GM19455 (cell line): ENCODE data around the gene EHBP1L1.
"Not testable (repeated sequence)": the region's sequence is repeated elsewhere in the genome, so short reads cannot be mapped to it uniquely, and the experiment has no call there.

Experiments used
- ATAC-seq: cut with Tn5 transposase; IDR thresholded peaks from one replicate; pipeline ENCODE4 v1.9.1; 2021; ENCODE audit not compliant: unreplicated experiment

The EHBP1L1 gene

DNA sequence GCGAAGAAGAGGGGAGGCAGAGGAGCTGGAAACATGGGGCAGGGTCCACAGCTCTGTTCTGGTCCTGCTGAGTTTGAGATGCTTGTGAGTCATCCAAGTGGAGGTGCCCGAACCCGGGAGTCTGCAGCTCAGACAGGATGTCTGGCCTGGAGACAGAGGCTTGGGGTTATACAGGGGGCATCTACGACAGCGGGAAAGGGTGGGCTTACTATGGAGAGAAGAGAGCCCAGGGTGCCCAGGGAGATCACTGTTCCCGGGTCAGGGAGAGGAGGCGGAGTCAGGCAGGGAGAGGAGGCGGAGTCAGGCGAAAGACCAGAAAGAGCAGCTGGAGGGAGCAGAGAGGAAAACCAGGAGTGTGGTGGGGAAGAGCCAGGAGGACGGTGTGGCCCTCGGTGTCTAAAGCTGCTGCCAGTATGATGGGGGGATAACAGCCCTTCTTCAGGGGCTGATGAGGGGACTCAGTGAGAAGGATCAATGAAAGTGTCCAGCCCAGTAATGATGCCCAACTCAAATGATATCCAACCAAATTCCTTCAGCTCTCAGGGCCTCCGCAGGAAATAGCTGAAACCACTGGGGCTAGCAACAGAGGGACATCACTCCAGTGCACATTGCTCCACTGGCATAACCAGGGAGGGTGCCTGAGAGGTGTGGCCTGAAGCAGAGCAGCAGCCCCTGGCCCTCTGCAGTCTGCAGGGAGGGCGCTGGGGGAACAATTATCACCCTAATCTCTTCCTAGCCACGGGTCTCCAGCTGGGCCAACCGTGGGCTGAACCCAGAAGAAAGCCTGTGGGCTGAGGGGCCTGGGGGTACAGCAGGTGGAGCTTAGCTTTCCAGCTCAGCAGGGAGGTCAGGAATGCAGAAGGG, 15.1 kb upstream of the EHBP1L1 start:
- ATAC-seq, result no peak

DNA sequence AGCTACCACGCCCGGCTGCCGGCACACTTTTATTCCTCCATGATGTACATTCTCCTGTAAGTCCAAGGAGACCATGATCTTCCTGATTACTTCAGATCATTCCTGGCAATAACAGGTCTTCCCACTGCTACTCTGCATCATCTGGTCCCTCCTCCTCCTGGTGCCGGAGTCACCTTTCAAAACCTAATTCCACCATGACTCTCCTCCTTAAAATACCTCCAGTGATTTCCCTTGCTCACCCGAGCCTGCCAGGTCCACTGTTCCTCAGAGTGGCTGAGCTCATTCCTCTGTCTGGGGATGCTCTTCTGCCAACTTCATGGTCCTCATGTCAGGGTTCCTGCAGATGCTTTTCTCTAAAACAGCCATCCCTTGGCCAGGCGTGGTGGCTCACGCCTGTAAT, 13.8 kb upstream of the EHBP1L1 start:
- ATAC-seq, result no peak

DNA sequence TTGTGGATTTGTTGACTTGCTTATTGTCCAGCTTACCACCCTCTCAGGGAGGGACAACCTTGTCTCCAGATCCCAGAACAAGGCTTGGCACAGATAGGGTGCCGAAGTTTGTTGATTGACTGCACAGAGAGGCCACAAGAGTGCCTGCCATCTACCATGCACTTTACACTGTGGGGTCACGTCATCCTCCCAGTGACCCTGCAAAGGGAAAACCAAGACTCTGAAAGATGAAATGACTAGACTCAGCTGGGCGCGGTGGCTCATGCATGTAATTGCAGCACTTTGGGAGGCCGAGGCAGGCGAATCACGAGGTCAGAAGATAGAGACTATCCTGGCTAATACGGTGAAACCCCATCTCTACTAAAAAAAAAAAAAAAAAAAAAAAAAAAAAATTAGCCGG, 13.1 kb upstream of the EHBP1L1 start:
- ATAC-seq, result no peak

DNA sequence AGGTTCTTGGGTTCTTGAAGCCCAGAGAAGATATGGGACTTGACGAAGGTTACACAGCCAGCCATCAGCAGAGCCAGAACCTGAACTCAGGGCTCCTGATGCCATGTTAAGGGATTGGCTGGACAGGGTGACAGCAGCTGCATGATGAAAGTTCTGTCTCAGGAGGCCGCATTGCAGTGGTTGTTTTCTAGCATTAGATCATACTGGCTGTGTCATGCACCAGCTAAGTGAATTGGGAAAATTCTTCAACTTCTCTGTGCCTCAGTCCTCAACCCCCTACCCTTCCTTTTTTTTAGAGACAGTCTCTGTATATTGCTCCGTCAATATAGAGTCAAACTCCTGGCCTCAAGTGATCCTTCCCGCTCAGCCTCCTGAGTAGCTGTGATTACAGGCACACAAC, 12.3 kb upstream of the EHBP1L1 start:
- ATAC-seq, result no peak

DNA sequence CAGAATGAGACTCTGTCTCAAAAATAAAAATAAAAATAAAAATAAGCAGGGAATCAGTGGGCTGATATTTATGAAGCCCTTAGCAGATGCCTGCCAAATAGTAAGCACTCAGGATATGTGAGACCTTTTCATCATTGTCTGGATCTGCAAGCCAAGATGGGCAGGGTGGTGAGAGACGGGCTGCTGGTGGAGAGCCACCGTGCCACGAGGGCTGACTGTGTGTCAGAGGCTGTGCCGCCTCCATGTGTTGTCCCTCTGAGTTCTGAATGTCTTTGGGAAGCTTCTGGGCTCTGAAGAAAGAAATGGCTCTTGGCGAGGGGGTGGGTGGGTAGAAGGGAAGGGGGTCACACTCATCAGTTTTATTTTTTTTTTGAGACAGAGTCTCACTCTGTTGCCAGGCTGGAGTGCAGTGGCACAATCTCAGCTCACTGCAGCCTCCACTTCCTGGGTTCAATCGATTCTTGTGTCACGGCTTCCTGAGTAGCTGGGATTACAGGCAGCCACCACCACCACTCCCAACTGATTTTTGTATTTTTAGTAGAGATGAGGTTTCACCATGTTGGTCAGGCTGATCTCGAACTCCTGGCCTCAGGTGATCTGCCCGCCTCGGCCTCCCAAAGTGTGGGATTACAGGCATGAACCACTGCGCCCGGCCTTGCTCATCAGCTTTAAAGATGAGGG, 10.8 kb upstream of the EHBP1L1 start:
- not testable (repeated sequence) for ATAC-seq

DNA sequence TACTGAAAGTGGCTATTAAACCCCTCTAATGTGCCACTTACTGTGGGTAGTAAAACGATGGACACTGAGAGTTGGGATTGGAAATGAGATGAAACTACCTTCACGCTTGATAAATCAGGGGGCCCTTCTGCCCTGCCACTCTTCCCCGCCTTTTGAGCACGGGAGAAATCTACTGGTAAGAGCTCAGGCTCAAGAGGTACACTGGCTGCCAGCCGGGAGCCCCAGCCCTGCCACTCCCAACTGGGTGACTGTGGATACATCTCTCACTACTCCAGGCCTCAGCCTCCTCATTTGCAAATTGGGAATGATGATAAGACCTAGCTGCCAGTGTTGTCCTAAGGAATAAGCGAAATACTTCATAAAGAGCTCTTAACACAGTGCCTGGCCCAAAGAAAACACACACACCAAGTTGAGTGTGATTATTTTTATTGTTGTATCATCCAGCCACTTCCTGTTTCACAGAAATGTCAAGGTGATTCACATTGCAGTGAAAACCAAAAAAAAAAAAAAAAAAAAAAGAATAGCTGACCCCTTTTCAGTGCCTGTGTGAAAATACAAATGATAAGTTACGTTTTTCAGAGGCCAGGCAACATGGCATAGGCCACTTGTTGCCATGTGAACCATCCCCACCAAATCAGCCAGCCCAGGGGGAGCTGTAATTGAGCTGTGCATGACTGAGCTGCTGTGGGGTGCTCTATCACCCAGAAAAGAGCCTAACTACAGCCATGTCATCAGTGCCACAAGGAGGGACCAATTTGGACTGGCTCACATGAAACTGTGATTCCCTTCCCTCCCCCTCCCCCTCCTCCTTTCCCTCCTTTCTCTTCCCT, 10.0 kb upstream of the EHBP1L1 start:
- ATAC-seq, result no peak

DNA sequence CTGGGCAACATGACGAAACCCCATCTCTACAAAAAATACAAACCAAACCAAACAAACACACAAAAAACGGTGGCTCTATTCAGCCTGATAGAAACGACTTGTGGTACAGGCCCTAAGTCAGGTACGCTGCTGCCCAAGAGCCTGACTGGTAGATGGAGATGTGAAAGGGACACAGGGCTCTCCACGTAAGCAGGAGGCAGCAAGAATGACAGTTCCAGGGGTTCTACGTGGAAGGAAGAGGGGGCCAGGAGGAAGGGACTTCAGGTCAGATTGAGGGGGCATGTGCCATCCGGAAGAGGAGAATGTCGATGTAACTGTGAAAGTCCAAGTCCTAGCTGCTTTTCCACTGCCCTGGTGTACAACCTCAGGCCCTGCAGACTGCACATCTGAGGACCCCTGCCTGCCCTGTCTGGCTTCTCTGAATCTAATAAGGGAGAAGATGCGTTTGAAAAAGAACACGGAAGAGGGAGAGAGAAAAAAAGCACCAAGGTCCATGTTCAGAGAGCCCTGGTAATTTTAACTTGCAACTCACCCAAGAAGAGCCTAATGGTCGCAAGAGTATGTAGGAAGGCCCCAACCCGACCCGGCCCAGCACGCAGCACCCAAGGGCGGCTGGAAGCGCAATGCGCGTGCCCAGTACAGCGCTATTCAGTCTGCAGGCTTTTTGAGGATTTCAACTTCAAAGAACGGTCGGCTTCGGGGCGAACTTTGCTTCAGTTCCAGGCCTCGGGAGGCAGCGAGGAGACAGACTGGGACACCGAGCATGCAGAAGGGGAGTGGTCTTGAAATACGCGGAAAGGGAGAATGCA, 6.5 kb upstream of the EHBP1L1 start:
- no peak for ATAC-seq

DNA sequence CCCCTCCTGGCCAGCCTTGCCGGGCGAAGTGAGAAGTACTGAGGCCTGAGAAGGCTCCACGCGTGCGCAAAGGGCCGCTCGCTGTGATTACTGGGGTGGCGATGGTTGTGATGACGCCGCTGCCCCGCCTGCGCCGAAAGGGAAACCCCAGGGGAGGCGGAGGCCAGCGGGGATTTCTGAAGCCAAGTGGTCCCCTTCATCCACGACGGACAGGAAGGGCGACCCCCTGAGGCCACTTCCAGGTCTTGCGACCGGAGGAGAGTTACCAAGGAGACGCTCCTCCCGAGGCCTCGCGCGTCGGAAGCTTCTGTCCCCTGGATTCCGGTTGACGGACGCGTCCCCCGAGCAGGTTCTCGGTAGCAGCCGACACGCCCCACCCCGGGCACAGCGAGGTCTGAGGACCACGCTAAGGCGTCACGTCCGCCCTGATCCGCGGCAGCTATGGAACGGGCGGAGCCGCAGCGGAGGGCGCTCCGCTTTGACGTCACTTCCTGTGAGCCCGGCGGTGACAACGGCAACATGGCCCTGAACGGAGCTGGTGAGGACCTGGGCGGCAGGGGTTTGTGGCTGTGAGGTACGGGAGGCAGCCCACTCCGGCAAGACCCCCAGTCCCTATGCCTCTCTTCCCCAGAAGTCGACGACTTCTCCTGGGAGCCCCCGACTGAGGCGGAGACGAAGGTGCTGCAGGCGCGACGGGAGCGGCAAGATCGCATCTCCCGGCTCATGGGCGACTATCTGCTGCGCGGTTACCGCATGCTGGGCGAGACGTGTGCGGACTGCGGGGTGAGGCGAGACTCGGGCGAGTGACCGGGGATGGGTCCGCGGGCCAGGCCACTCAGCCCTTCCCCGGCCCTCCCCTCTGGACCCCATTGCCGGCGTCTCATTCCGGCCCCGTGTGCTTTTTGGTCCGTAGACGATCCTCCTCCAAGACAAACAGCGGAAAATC, 5.6 kb upstream of the EHBP1L1 start, which contains the start of gene ZNRD2:
Gene ZNRD2 (plus strand): TSS at position 505 of the 946 bp plus-strand sequence. CDS start 15 bp downstream, at position 520.
- peak; percentile 53 for ATAC-seq

DNA sequence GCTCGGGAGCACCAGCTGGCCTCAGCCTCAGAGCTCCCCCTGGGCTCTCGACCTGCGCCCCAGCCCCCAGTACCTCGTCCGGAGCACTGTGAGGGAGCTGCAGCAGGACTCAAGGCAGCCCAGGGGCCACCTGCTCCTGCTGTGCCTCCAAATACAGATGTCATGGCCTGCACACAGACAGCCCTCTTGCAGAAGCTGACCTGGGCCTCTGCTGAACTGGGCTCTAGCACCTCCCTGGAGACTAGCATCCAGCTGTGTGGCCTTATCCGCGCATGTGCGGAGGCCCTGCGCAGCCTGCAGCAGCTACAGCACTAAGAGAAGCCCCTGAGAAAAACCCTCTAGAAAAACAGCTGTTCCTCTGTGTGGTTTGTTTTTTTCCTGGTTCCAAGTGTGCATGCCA, 4.4 kb upstream of the EHBP1L1 start:
- ATAC-seq, result no peak

DNA sequence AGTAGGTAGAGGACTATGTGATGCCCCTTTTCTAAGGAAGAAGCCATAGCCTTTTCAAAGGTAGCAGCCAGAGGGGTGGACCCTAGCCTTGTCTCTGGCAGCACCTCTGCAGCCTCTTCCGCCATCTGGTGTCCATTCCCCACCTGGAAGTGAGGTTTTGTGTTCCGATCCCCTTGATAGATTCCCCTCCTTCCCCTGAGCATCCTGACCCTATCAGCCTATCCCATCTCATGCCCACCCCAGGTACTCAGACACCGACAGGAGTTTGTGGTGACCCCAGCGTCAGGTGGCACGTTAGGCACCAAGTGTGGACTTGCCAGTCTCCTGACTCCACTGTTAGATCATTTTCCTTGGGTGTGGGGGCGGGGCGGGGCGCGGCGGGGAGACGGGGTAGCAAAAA, 3.9 kb upstream of the EHBP1L1 start:
- ATAC-seq, result no peak

DNA sequence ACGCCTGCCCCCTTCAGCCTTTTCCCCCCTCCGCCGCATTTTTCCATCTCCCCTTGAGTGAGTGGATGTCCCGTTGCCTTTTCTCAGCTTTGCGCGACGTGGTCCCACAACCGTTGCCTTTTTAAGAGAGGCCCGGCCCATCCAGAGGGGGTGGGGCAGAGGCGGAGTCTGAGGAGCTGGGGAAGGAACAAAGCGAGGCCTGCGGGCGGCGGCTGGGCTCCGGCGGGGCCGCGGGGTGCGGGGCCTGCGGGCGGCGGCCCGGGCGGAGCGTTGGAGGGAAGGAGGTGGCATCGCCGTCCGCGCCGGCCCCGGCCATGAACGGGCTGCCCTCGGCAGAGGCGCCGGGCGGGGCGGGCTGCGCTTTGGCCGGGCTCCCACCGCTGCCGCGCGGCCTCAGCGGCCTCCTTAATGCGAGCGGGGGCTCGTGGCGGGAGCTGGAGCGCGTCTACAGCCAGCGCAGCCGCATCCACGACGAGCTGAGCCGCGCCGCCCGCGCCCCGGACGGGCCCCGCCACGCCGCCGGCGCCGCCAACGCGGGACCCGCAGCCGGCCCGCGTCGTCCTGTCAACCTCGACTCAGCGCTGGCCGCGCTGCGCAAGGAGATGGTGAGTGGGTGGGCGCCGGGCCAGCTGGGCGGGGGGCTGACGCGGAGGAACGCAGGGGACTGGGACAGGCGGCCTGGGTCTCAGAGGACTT, 3.3 kb upstream of the EHBP1L1 start, which contains the start of gene FAM89B:
Gene FAM89B (plus strand): TSS at position 183 of the 696 bp plus-strand sequence. CDS start 132 bp downstream, at position 315.
- ATAC-seq, result no peak

DNA sequence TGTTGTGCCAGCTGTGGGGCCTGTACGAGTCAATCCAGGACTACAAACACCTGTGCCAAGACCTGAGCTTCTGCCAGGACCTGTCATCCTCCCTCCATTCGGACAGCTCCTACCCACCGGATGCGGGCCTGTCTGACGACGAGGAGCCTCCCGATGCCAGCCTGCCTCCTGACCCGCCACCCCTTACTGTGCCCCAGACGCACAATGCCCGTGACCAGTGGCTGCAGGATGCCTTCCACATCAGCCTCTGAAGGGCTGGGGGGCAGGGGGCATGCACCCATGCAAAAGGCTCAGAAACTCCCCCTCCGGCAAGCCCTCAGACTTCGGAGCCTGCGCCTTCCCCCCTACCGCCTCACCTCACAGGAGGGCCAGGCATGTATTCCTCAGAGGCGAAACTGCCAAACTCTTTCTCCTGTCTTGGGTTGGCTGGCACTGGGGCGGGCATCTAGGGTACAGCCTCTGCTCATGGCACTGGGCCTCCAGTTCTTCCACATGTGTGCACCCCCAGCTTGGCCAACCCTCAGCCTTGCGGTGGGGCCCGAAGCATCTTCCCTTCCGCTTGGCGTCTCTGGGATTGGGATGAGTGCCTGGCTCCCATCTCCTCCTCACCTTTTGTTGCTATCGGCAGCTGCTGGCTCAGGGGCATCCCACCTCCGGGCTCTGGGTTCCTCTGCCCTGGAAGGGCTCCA, 2.3 kb upstream of the EHBP1L1 start:
- ATAC-seq, result no peak

DNA sequence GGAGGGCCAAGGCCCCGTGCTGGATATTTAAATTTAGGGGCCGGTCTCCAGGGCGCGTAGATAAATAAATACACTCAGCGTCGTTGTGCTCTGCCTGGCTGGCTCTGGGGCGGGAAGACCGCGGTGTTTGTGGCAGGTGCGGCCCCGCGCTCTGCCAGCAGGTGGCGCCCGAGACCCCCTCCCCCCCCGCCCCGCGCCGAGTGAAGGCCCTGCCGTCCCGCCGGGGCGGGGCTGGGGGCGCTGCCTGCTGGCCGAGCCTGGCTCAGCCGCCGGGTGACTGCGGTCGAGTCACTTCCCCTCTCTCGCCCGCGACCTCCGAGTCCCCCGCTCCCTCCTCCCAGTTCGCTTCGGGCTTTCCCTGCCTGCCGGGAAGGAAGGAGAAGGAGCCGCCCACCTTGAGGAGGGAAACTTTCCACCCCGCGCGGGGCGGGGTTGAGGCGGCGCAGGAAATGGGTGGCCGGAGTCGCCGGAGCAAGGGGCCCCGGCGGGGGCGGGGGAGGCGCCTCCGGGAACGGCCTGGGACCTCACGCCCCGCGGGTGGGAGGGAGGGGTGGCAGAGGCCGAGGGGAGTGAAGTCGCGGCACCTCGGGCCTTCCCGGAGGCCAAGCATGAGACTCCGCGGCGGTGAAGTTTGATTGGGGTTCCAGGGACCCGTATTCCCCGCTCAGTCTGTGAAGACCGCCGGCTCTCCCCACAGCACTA, 1.6 kb upstream of the EHBP1L1 start:
- ATAC-seq, result peak; percentile 32

DNA sequence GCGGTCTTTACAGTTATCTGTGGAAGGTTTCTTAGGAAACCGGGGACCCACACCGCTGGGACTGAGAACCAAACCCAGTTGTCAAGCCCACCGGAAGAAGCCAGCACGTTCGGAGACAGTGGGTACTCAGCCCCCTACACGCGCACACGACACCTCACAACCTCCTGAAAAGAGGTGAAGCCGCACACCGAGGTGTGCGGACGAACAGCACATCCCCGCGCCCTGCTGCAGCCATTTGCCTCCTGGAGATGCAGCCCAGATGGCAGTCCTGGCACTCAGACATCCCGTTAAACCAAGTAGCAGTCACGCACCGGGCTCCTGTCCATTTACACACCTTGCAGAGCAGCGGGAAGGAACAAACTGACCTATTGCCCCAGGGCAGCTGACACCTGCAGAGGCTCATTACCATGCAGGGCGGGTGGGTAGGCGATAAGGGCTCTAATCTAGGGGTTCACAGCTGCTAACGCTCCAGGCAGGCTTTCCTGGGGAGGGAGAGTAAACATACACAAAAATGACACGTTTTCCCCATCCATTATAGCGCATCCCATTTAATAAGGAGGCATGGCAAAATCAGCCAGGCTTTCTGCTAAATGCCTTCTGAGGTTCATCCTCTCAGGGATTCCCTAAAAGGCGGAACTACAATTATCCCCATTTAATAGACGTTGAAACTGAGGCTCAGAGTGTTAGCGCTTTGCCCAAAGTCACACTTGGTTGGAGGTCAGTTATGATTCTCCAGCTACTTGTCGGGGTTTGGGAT, 864 bp upstream of the EHBP1L1 start:
- no peak for ATAC-seq

DNA sequence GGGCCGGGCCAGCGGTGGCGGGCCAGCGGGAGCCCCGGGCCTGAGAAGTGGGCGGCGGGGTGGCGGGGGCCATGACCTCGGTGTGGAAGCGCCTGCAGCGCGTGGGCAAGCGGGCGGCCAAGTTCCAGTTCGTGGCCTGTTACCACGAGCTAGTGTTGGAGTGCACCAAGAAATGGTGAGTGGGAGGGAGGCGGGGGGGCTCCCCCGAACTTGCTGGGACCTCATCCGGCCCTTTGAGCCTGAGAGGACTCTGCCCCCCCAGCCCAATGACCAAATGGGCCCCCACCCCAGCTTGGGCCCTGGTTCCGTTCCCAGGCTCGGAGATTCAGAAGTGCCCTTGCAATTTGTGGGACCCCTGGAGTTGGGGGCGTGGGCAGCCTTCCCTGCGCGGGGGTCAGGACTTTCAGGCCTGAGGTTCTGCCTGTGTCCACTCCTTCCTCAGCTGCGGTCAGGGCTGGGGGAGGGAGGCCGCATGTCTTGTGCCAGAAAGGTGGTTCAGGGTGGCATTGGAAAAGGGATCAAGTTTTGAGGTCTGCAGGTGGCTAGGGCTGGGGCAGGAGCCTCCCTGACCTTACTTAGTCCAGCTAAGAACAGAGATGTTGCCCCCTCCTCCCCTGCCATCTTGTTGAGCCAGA, 496 bp downstream of the EHBP1L1 start:
- ATAC-seq, result no peak
